NCI-H2107 (cell line): ENCODE data around the gene PIK3R2.
"Not testable (repeated sequence)": the region's sequence is repeated elsewhere in the genome, so short reads cannot be mapped to it uniquely, and the experiment has no call there.

Source experiments
- DNase-seq: peaks from one replicate; lab custom pipeline; 2025; lab: John Stamatoyannopoulos, UW

PIK3R2 gene

GRCh38 chr19:18155095-18156087 is 2.4 kb downstream of the PIK3R2 start:
- no peak for DNase-seq

DNA sequence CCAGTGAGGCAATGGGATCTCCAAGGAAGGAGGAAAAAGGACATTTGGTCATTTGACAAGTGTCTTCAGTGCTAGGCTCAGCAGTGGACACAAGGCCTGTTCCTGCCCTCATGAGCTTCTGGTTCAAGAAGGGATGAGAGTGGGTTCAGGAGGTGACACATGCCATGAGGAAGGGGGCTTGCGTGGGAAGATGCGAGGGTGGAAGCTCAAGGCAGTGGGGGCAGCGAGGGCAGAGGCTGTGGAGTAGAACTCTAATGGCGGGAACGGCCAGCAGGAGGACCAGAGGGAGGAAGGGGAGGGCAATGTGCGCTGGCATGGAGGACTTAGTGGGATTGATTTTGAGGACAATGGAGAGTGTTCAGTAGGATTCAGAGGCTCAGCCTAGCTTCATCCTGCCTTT is 3.3 kb downstream of the PIK3R2 start:
- no peak for DNase-seq

GRCh38 chr19:18156841-18157464 is 4.0 kb downstream of the PIK3R2 start:
- peak; percentile 86 for DNase-seq

- peak; percentile 70 for DNase-seq
These were observed 4.6 kb downstream of the PIK3R2 start for GRCh38 chr19:18157465-18158063.

DNA sequence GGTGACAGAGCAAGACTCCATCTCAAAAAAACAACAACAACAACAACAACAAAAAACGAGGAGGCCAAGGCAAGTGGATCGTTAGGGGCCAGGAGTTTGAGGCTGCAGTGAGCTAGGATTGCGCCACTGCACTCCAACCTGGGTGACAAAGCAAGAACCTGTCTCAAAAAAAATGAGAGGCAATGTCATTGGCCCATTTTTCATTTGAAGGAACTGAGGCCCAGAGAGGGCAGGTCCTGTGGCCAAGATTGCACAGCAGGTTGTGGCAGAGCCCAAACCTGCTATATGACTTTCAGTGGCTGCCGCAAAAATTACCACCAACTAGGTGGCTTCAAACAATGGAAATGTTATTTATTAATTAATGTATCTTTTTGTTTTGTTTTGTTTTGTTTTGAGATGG is 5.5 kb downstream of the PIK3R2 start:
- DNase-seq, result no peak

- DNase-seq, result not testable (repeated sequence)
These were observed 6.2 kb downstream of the PIK3R2 start for GRCh38 chr19:18159059-18159616.

GRCh38 chr19:18159810-18160209 is 6.8 kb downstream of the PIK3R2 start:
- no peak for DNase-seq

GRCh38 chr19:18160493-18160970 is 7.6 kb downstream of the PIK3R2 start:
- DNase-seq, result no peak

GRCh38 chr19:18160971-18161635 is 8.1 kb downstream of the PIK3R2 start:
- no peak for DNase-seq

DNA sequence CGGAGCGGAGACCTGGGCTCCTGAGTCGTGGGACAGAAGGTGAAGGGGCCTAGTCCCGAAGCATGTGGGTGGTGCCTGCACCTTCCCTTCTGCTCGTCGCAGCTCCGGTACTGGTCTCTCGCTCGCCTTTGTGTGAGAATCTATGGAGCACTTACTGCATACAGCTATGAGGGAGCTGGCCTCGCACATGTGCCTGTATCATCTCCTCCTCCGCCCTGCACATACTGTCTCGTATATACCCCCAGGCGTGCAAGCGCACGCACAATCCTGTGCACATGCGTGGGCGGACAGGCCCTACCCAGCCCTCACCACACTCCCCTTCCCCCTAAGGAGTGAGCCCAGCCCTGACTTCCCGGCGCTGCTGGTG is 8.7 kb downstream of the PIK3R2 start:
- no peak for DNase-seq

DNA sequence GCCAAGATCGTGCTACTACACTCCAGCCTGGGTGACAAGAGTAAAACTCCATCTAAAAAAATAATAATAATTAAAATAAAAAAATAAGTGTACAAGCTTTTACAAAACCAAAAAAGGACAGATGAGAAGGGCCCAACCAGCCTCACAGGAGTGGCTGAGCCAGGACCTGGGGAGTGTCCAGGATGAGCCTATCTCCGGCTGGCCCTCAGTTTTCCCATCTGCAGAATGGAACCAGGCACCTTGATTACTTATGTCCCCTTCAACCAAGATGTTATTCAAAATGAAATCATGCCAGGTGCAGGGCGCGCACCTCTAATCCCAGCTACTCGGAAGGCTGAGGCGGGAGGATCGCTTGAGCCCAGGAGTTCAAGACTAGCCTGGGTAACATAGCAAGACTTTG is 11.1 kb downstream of the PIK3R2 start:
- DNase-seq, result no peak

GRCh38 chr19:18165794-18166544 is 13.0 kb downstream of the PIK3R2 start:
- DNase-seq, result no peak

GRCh38 chr19:18167011-18167410 is 14.0 kb downstream of the PIK3R2 start:
- no peak for DNase-seq

DNA sequence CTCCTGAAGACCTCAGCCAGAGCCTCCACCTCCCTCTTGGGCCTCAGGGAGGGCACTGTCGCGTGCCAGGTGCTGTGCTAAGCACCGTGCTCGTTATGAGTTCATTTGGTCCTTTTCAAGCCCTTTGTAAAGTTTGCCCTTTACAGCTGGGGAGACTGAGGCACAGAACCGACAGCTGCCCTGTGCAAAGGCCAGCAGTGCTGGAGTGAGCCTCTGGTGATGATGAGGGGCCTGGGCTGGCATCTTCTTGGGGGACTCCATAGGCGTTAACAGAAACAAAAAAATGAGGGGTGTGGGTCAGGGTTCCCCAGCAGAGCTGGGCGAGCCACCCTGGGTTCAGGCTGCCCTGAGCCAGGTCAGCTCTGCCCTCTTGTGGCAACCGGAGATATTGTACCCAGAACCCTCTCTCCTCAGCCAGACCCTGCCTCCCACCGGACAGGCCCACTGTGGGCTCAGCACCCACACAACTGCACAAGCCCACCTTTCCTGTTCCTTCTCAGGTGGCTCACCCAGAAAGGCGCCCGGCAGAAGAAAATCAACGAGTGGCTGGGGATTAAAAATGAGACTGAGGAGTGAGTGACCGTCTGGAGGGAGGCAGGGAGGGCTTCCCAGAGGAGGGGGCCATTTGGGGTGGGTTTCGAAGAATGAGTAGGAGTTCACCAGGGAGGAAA is 15.1 kb downstream of the PIK3R2 start:
- no peak for DNase-seq

DNA sequence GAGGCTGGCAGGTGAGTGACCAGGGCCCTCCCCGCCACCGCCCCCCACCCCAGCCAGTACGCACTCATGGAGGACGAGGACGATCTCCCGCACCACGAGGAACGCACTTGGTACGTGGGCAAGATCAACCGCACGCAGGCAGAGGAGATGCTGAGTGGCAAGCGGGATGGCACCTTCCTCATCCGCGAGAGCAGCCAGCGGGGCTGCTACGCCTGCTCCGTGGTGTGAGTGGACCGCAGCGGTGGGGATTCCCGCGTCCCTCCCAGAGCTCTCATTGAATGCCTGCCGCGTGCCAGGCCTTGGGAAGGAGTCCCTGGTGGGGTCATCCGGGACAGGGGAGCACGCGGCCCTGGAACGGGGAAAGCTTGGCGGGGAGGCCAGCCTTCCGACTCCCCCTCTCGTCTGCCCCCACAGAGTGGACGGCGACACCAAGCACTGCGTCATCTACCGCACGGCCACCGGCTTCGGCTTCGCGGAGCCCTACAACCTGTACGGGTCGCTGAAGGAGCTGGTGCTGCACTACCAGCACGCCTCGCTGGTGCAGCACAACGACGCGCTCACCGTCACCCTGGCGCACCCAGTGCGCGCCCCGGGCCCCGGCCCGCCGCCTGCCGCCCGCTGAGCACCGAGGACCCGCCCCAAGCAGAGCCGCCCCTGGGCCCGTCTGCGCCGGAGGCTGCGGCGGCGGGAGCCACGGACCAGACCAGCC is 15.9 kb downstream of the PIK3R2 start:
- DNase-seq, result no peak

DNA sequence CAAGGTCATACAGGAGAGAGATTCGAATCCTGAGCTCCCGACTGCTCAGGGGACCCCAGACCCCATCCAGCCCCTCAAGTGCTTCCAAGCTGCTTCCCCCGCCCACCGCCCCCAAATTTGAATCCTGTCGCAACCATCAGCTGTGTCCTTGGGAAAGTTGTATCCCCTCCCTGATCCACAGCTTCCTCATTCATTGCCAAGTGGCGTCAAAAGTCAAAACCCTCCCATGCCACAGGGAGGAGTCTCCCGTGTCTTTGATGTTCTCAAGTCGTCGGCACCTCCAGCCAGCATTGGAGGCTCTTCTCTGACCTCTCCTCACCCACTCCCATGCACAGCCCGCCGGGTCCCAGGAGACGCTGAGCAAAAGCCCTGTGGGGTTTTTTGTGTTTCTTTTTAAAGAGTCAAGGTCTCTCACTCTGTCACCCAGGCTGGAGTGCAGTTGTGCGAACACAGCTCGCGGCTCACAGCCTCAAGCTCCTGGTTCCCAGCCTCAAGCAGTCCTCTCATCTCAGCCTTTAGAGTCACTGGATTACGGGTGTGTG is 17.8 kb downstream of the PIK3R2 start:
- DNase-seq, result no peak

- DNase-seq, result no peak
These were observed 18.8 kb downstream of the PIK3R2 start for GRCh38 chr19:18171605-18172327.

GRCh38 chr19:18172331-18173053 is 19.5 kb downstream of the PIK3R2 start:
- no peak for DNase-seq
